HG02973 (cell line): ENCODE measurements around the gene MSI2.

Experiments
- ATAC-seq: cut with Tn5 transposase; IDR thresholded peaks from one replicate; pipeline ENCODE4 v1.9.1; 2021; ENCODE audit warnings: moderate library complexity; ENCODE audit not compliant: unreplicated experiment

MSI2 gene

GRCh38 chr17:57338257-57338914 lies 82.1 kb downstream of the MSI2 start:
- ATAC-seq: no peak

- ATAC-seq: no peak
Measured at GRCh38 chr17:57340160-57340981, 84.0 kb downstream of the MSI2 start.

DNA sequence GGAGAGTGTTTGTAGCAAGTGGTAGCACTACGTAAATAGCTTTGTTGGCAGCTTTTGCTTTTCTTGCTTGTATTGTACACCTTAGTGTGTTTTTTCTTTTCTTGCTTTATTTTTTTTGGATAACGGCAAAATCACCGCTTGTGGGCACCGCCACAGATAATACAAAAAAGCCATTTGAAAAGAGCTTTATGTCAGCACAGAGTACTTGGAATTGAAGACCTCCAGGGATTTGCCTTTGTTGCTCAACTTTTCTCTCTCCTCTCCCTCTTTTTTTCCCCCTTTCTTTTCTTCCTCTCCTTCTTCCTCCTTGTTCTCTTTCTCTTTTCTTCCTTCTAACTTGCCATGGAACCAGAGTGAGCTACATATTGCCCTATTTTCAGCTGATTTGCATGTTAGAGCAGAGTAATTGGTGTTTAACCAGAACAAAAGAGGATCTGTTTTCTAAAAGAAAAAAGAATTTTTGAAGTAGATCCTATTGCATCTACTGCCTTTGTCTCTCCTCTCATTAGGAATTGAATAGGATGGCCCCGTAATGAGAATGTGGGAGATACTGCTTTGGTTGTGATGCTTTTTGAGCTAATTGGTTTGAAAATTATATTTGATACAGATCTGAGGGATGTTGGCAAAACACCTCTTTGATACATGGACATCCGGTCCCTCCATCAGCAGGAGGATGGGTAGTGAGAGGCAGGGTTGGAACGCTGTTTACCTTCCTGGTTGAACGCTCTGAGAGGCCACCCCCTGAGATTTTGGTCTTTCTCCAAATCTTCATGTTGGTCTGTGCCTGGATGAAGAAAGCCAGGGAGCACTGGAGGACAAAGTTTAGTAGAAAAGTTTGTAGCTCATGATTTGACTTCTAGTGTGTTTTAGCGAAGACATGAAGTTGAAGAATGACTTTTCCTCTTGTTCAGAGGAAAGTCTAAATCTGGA lies 85.6 kb downstream of the MSI2 start:
- no peak for ATAC-seq

DNA sequence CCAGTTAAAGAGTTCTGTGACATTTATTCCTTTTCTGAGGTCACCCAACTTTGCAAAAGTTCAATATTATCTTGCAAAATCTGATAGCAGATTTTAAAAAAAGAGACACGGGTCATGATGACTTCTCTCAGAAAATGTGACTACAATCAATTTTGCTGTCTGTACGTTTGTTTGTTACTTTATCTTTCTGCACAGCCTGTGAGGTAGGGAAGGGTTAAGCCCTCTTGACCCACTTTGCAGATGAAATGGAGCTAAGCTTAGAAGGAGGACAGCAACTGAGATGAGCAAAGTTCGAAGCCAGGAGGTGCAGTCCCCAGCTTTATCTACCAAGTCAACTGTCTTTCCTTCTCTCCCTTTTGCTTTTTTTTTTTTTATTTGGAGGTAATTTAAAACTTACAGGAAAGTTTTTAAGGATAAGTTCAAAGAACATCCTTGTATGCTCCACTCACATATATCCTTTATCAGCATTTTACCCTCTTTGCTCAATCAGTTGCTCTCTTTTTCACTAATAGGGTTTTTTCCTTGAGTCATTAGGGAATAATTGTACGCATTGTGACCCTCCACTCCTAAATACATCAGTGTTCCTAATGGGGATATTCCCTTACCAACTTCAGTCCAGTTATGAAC lies 86.8 kb downstream of the MSI2 start:
- no peak for ATAC-seq

DNA sequence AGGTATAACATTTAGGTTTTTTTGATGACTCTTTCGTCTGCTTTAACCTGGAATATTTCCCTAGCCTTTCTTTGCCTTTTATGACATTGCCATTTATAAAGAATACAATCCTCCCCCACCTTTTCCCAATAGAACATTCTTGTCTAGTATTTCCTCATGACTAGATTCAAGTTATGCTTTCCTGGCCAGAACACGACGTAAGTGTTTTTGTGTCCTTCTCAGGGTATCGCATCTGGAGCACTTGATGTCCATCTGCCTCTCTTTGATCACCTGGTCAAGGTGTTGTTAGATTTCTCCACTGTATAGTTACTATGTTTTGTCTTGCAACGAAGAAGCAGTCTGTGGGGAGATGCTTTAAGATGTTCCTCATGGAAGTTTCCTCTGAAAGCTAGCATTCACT lies 87.4 kb downstream of the MSI2 start:
- no peak for ATAC-seq

DNA sequence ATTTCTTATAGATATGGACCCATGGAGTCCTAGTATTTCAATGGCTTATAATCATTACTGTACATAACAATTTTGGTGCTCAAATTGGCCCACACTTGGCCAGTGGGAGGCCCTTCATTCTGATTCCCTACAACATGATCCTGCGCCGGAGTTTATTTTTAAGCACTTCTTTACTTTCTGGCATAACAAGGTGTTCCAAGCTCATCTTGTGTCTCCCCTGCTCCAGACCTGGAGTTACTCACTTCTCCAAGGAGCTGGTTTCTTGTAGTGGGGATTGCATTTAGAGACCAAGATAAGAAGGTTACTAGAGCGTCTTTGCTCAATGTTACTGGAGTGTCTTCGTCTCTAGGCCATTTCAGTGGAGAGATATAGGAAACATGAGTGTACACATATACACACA lies 87.9 kb downstream of the MSI2 start:
- no peak for ATAC-seq

DNA sequence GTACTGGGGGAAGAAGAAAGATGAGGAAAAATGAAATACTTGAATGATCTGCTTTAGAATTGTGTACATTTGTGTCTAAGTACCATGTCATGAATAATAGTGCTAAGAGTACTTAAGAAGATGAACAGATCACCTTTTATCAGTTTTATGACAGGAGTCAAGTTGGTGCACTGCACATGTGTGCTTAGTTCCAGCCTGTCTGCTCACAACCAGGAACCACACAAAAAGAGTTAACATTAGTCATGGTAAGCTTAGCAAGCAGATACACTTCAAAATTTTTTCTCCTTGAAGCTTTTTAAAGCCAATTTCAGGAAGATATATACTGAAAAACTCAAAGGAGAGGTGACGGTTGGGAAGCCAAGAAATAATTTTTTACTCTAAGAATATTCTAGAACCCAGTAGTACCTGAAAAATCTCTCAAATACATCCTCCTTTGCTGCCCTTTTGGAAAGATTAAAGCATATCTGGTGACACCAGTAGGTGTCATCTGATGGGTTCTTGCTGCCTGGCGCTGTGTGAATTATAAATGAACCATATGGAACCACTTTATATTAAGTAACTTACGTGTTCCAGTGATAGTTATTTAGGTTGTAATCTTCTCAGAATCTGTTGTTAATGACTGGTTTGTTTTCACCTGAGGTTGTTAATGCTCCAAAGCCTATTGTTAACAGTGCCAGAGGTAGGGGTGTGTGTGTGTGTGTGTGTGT lies 93.4 kb downstream of the MSI2 start:
- ATAC-seq: no peak

DNA sequence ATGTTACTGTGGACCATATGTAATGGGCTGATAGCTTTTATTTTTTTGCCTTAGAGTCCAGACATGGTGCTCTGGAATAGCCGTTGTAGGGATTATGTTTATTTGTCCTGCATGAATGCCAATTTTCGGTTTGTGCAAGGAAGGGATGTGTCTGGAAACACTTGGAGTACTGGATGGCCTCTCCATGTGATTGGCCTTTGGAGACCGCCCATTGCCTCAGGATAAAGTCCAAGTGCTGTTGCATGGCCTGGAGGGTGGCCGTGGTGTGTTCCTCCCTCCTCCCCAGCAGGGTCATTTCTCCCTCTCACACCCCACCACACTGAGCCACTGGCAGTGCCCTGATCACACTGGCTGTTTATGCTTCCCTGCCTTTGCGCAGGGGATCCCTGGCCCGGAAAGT lies 93.9 kb downstream of the MSI2 start:
- no peak for ATAC-seq

- no peak for ATAC-seq
Measured at GRCh38 chr17:57352665-57353175, 96.4 kb downstream of the MSI2 start.

DNA sequence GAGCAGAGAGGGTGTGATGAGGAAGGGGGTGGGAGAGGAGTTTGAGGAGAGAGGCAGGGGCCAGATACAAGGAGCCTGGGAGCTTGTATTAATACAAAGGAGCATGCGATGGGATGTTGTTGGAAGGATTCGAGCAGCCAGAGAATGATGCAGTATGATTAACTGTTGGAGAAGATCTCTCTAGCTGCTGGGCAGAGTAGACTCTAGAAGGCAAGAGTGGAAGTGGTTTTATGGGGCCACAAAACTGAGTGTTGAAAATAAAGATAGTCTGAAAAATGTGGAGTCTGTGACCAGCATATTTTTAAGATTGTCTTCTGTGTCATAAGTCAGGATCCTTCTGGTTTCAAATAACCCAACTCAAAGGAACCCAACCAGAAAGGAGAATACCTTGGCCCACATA lies 98.3 kb downstream of the MSI2 start:
- no peak for ATAC-seq

GRCh38 chr17:57355090-57355859 lies 99.0 kb downstream of the MSI2 start:
- ATAC-seq: no peak

DNA sequence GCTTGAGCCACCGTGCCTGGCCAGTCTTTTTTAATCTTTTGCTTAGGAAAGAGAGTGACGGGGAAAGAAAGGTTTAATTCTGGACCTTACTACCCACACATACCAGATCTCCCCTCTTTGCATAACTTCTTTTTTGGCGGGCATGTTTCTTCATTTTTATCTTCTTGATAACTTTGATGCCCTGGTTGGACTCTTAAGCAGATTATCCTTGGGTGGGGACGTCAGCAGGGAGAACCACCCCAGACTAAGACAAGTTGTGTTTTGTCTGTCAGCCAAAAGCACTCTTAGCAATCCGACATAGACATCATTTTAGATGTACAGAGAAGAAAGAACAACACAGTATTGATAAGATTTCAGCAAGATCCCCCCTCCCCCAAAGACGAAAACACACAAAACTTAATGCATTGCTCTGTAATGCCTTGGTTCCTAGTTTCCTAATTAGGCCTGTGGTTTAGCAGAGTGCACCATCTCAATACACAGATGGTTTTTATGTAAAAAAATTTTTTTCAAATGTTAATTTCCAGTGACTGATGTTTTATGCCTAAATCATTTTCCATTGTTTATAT lies 99.9 kb downstream of the MSI2 start:
- ATAC-seq: no peak

DNA sequence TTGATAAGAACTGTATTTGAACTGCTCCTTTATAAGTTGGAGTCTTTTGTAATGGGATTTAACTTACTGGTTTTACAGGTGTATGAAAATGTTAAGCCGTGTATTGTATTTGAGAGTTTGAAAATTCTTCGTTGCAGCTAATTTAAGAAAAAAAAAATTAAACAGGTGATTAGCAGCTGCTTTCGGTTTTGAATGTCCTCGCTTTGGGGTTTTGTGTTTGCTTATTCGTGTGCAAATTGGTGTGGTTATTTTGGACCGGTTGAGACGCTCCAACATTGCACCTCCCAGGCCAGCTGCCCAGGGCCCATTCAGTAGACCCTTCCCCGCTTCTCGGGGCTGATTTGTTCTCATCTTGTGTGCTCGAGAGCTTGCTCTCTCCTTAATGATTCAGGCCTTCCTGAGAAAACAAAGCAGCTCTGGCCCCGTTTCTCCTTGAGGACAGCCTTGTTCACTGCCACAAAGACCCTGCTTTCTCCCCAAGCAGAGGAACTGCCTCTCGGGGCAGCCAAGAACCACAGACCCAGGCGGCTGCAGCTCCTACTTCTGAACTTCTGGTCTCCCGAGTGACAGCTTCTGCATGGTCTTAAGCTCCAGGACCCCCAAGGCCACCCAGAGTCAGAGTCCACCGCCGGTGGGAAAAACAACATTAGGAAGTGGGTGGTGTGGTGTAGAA lies 100.5 kb downstream of the MSI2 start:
- ATAC-seq: no peak

DNA sequence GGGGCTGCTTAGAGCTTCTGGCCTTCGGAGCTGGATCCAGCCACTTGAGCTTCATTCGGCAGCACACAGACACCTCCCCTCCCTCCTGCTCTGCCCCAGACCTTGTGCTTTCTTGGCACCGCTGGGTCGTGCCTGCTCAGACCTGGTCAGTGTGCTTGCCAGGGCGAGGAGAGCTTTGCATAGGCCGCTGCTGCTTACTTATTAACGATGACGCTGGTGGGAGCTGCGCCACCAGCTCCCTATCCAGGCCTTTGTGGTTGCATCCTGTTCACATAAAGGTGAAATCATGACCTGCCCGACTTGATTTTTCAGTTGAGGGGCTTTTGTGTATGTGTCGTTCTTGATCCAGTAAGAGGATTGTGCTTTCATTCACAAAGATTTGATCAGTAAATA lies 101.1 kb downstream of the MSI2 start:
- no peak for ATAC-seq

DNA sequence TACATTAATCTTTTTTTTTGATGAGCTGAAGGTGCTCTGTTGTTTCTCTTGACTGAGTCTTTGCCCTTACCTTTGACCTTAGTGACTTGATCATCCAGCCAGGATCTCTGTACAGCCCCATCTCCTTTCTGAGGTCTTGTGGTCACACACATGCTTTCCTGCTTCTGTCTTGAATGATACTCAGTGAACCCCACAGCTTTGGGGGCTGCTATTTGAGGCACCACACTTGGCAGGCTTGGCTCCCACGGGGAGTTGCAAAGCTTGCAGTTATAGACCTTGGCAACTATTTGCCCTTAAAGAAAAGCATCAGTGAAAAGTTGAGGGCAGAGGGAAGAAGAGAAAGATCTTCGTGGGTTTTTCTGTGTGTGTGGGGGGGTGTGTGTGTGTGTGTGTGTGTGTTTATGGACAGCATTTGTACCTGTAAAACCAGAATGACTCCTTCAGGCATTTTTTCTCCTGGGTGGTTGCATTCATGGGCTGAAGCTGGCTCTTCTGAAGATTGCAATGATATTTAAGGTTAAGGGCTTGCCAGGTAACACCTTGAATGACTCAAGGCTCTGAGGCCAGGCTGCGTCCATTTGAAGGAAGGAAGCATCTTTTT lies 101.6 kb downstream of the MSI2 start:
- no peak for ATAC-seq

- no peak for ATAC-seq
Measured at GRCh38 chr17:57360266-57360665, 103.9 kb downstream of the MSI2 start.

DNA sequence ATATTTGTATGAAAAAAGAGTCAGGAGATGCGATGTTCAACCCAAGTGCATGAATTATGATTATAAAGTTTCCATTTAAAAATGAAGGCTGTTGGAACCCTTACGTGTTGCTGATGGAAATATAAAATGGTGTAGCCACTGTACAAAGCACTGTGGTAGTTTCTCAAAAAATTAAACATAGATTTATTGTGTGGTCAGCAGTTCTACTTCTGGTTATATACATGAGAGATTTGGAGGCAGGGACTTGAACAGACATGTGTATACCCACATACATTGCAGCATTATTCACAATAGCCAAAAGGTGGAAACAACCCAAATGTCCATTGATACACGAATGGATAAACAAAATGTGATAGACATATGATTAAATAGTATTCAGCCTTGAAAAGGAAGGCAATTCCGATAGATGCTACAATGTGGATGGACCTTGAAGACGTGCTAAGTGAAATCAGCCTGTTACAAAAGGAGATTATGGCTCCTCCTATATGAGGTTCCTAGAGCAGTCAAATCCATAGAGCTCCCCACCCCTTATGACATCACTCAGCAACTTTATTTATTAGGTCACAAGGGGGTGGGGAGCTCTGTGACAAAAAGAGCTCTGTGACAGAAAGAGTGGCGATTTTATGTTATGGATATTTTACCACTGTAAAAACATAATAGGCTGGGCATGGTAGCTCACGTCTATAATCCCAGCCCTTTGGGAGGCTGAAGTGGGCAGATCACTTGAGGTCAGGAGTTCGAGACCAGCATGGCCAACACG lies 106.7 kb downstream of the MSI2 start:
- no peak for ATAC-seq
